ENCODE data around the gene BST1. TPM values are rescaled to one million over a fixed set of nuclear protein-coding genes. Genes with fewer than 3 reads are reported as not detected.

Gene BST1
- total RNA-seq, 6 donors from 2014 or later: 4.2 to 19.5 (median 11.1) TPM

- 95% methylated on average over 5 of the region's 5 CpGs for WGBS, 2 donors
- H3K4me1 ChIP-seq: peaks cover 11 to 29% (median 24%) of the 10 kb centered on the region in 4 donors
- no peak overlapping the region for H3K27ac ChIP-seq
- no peaks in the 10 kb centered on the region for H3K27me3 ChIP-seq
- no peak for DNase-seq
- H3K36me3 ChIP-seq: no peaks in the 10 kb centered on the region
- H3K9me3 ChIP-seq: no peaks in the 10 kb centered on the region
- ATAC-seq (ENCODE audit: low FRiP score in 2 of 2): no peak
- no peak for TF ChIP-seq POLR2AphosphoS5 (IDR thresholded peaks at IDR 0.05)
- TF ChIP-seq, protein P1, sequence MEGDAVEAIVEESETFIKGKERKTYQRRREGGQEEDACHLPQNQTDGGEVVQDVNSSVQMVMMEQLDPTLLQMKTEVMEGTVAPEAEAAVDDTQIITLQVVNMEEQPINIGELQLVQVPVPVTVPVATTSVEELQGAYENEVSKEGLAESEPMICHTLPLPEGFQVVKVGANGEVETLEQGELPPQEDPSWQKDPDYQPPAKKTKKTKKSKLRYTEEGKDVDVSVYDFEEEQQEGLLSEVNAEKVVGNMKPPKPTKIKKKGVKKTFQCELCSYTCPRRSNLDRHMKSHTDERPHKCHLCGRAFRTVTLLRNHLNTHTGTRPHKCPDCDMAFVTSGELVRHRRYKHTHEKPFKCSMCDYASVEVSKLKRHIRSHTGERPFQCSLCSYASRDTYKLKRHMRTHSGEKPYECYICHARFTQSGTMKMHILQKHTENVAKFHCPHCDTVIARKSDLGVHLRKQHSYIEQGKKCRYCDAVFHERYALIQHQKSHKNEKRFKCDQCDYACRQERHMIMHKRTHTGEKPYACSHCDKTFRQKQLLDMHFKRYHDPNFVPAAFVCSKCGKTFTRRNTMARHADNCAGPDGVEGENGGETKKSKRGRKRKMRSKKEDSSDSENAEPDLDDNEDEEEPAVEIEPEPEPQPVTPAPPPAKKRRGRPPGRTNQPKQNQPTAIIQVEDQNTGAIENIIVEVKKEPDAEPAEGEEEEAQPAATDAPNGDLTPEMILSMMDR (IDR thresholded peaks at IDR 0.05): no peak
- TF ChIP-seq POLR2A (IDR thresholded peaks at IDR 0.05): no peak
- TF ChIP-seq EP300 (IDR thresholded peaks at IDR 0.05): no peak
- peak overlapping the region in 1 of 4 donors; percentile 73 for H3K4me3 ChIP-seq
Measured at GRCh38 chr4:15776871-15777648, 74.2 kb downstream of the BST1 start.

DNA sequence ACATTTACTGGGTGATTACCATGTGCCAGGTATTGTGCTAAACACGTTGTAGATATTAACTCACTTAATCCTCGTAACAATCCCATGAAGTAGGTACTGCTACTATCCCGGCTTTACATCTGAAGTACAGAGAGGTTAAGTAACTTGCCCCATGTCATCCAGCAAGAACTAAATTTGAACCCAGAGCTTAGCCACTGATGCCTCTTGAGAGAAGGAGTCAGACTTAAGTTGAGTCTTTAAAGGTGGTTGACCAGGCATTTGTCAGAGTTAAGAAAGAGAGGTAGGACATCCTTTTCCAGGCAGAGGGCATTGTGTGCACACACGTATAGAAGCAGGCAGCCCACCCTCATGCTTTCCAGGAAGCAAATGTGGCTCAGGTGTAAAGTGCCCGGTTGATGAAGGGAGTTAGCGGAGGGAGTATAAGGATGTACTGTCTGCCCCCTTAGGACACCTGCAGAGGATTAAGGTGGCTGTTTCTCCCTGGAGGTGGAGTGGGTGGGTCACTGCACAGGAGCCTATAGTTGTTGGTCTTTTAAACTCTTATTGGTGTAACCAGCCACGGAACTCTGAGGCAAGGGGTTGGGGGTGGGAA, 74.9 kb downstream of the BST1 start:
- 75 to 79% methylated on average over 7 of the region's 7 CpGs for WGBS, 2 donors

DNA sequence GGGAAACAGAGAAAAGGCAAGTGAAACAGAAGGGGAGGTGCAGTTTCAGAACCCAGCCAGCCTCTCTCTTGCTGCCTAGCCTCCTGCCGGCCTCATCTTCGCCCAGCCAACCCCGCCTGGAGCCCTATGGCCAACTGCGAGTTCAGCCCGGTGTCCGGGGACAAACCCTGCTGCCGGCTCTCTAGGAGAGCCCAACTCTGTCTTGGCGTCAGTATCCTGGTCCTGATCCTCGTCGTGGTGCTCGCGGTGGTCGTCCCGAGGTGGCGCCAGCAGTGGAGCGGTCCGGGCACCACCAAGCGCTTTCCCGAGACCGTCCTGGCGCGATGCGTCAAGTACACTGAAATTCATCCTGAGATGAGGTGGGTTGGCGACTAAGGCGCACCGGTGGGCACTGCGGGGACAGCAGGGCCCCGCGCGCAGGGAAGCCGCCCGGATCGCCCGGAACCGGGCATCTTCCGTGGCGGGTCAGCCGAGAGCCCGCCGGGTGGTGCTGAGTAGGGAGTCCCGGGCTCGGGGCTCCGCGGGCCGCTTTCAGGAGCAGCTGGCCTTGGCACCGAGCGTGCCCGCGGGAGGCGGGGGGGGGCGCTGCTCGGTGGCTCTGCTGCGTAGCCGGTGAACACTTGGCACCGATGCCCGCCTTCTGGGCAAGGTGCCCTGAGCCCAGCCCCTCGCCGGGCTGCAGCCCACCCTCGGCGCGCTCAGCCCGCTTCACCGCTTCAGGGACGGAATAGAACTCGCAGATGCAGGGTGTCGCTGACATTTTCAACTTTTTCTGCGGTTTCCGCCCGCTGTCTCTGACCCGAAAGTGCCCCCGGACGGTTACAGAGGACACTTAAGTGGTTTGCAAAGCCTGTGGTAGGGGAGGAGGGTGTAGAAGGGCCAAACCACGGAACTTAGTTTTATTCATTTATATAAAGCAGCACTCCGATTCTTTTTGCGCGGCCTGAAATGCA, 75.7 kb downstream of the BST1 start, which contains the start of gene CD38:
Gene CD38 (plus strand): TSS at position 40 of the 953 bp plus-strand sequence. CDS start 87 bp downstream, at position 127.
- H3K4me1 ChIP-seq: peaks cover 10 to 29% (median 23%) of the 10 kb centered on the region in 4 donors
- WGBS, 2 donors: 0 to 4% methylated on average over 7 to 60 of the region's 76 CpGs
- H3K27ac ChIP-seq: peak within 1 kb of the TSS; percentile 39 to 78 (median 64)
- DNase-seq: peak; percentile 76 to 92
- H3K36me3 ChIP-seq: no peaks in the 10 kb centered on the region
- no peaks in the 10 kb centered on the region for H3K9me3 ChIP-seq
- peak; percentile 48 to 61 for ATAC-seq (ENCODE audit: low FRiP score in 2 of 2)
- TF ChIP-seq, protein P1 (IDR thresholded peaks at IDR 0.05): peak in 1 of 6 experiments; percentile 4
- TF ChIP-seq POLR2A (IDR thresholded peaks at IDR 0.05) (peak in 2 of 4 donors; percentile 26 to 29), EP300 (IDR thresholded peaks at IDR 0.05) (no peak), POLR2AphosphoS5 (IDR thresholded peaks at IDR 0.05) (no peak)
- H3K4me3 ChIP-seq: peak within 1 kb of the TSS; percentile 3 to 73 (median 55)
- no peaks in the 10 kb centered on the region for H3K27me3 ChIP-seq

More for the DNA sequence above, 74.9 kb downstream of the BST1 start:
- ATAC-seq (ENCODE audit: low FRiP score in 2 of 2) (peak in 1 of 2 donors; percentile 47), DNase-seq (no peak)
- H3K9me3 ChIP-seq: no peaks in the 10 kb centered on the region
- H3K4me1 ChIP-seq: peaks cover 11 to 29% (median 21%) of the 10 kb centered on the region in 4 donors
- no peaks in the 10 kb centered on the region for H3K36me3 ChIP-seq
- TF ChIP-seq, protein P1 (IDR thresholded peaks at IDR 0.05): no peak
- TF ChIP-seq POLR2AphosphoS5 (IDR thresholded peaks at IDR 0.05) (no peak), EP300 (IDR thresholded peaks at IDR 0.05) (no peak), POLR2A (IDR thresholded peaks at IDR 0.05) (no peak)
- H3K27me3 ChIP-seq: no peaks in the 10 kb centered on the region
- H3K27ac ChIP-seq: peak overlapping the region in 2 of 4 donors; percentile 75 to 78
- H3K4me3 ChIP-seq: peak overlapping the region in 3 of 4 donors; percentile 46 to 73 (median 64)

GRCh38 chr4:15779306-15779705, 76.4 kb downstream of the BST1 start:
- Histone ChIP-seq H3K36me3 (no peaks in the 10 kb centered on the region), H3K27me3 (no peaks in the 10 kb centered on the region), H3K9me3 (no peaks in the 10 kb centered on the region), H3K27ac (peak overlapping the region; percentile 39 to 78 (median 64)), H3K4me1 (peaks cover 8 to 29% (median 21%) of the 10 kb centered on the region in 4 donors), H3K4me3 (peak overlapping the region in 3 of 4 donors; percentile 46 to 73 (median 64))
- TF ChIP-seq, protein P1 (IDR thresholded peaks at IDR 0.05): peak in 2 of 6 experiments; percentile 20 to 26
- peak in 2 of 4 donors; percentile 21 to 37 for TF ChIP-seq EP300 (IDR thresholded peaks at IDR 0.05)
- TF ChIP-seq POLR2AphosphoS5 (IDR thresholded peaks at IDR 0.05): no peak
- TF ChIP-seq POLR2A (IDR thresholded peaks at IDR 0.05): peak in 1 of 4 donors; percentile 26
- ATAC-seq (ENCODE audit: low FRiP score in 2 of 2) (peak; percentile 54 to 85), DNase-seq (peak in 1 of 2 donors; percentile 81)
- 0% methylated on average over 14 of the region's 14 CpGs for WGBS, 2 donors

All from upper lobe of left lung (tissue), 6 donors.